K562 (cell line): ENCODE results near the gene C6orf47. TPM values are rescaled to one million over a fixed set of nuclear protein-coding genes. Genes with fewer than 3 reads are reported as not detected.

ENCODE experiments used
- CREB3L1 ChIP-seq: fragments of 450-650 bp; IDR thresholded peaks from 2 replicates; pipeline ENCODE4 v1.6.1; 2014; ENCODE audit warnings: low read depth, mild to moderate bottlenecking, moderate library complexity, borderline replicate concordance
- E2F1 ChIP-seq: sonication (generic); formaldehyde crosslinking; IDR thresholded peaks from 2 replicates; pipeline ENCODE4 v1.8.1; 2023; ENCODE audit warnings: mild to moderate bottlenecking, missing genetic modification reagents, moderate library complexity
- ESRRA ChIP-seq: fragments of 450-650 bp; IDR thresholded peaks from 2 replicates; pipeline ENCODE4 v1.6.1; 2014; ENCODE audit warnings: low read depth, mild to moderate bottlenecking, moderate library complexity, borderline replicate concordance
- FOXA1 ChIP-seq: fragments of 450-650 bp; IDR thresholded peaks from 2 replicates; pipeline ENCODE4 v1.6.1; 2016; ENCODE audit warnings: mild to moderate bottlenecking, borderline replicate concordance
- GABPB2 ChIP-seq: fragments of 250-450 bp; sonication (Bioruptor Pico); conservative IDR thresholded peaks from 2 replicates; pipeline ENCODE4 v1.5.1; 2021; ENCODE audit warnings: mild to moderate bottlenecking
- HLTF ChIP-seq: fragments of 450-650 bp; IDR thresholded peaks from 2 replicates; pipeline ENCODE4 v1.6.1; 2016
- MXI1 ChIP-seq: IDR thresholded peaks from 2 replicates; pipeline ENCODE4 v1.6.1; 2011; ENCODE audit warnings: low read depth, mild to moderate bottlenecking, improper control_type of control experiment, low read length
- NCOA1 ChIP-seq: fragments of 450-650 bp; IDR thresholded peaks from 2 replicates; pipeline ENCODE4 v1.6.1; 2016; ENCODE audit warnings: low read depth
- STAT6 ChIP-seq: sonication (generic); formaldehyde crosslinking; IDR thresholded peaks from 2 replicates; pipeline ENCODE4 v1.8.1; 2023; ENCODE audit warnings: mild to moderate bottlenecking, missing genetic modification reagents
- TCFL5 ChIP-seq: fragments of 250-450 bp; sonication (Bioruptor Pico); conservative IDR thresholded peaks from 2 replicates; pipeline ENCODE4 v1.6.1; 2021; ENCODE audit warnings: mild to moderate bottlenecking, moderate library complexity, matching md5 sums
- TEAD4 ChIP-seq, 2 experiments: sonication (generic) in 1 of 2; formaldehyde crosslinking in 1 of 2; IDR thresholded peaks; 2 replicates each; pipeline versions ENCODE4 v1.6.1 to v1.8.0; 2012 to 2022; ENCODE audit warnings: borderline replicate concordance in 1 of 2, inconsistent platforms in 1 of 2, low read length in 1 of 2, mild to moderate bottlenecking in 1 of 2, missing genetic modification reagents in 1 of 2
- XRCC4 ChIP-seq: IDR thresholded peaks from one replicate; pipeline ENCODE4 v1.6.1; 2011; ENCODE audit not compliant: insufficient read depth, insufficient read length; ENCODE audit errors: extremely low read depth
- ZBTB2 ChIP-seq: fragments of 450-650 bp; IDR thresholded peaks from 2 replicates; pipeline ENCODE4 v1.6.1; 2016; ENCODE audit warnings: antibody characterized with exemption
- ZFP36 ChIP-seq: fragments of 150-350 bp; IDR thresholded peaks from 2 replicates; pipeline ENCODE4 v1.6.1; 2018; ENCODE audit warnings: low read length, low read depth; ENCODE audit not compliant: partially characterized antibody
- ZNF134 ChIP-seq: fragments of 250-450 bp; sonication (Bioruptor Pico); conservative IDR thresholded peaks from 2 replicates; pipeline ENCODE4 v1.4.0; 2020
- ZNF274 ChIP-seq: IDR thresholded peaks from 2 replicates; pipeline ENCODE4 v1.6.1; 2011; ENCODE audit warnings: low read depth, mild to moderate bottlenecking, low read length, moderate library complexity, borderline replicate concordance
- ZNF277 ChIP-seq: fragments of 250-450 bp; sonication (Bioruptor Pico); IDR thresholded peaks from 2 replicates; pipeline ENCODE4 v1.8.0; 2022; ENCODE audit warnings: inconsistent platforms, mild to moderate bottlenecking, moderate library complexity, borderline replicate concordance
- ZNF766 ChIP-seq: fragments of 200-800 bp; sonication (Bioruptor generic); conservative IDR thresholded peaks from 2 replicates; pipeline ENCODE4 v1.6.1; 2016; ENCODE audit warnings: missing genetic modification characterization, missing compliant biosample characterization
- ZNF830 ChIP-seq: fragments of 250-450 bp; sonication (Bioruptor Pico); IDR thresholded peaks from 2 replicates; pipeline ENCODE4 v1.5.0; 2021; ENCODE audit warnings: mild to moderate bottlenecking
- polyA plus RNA-seq, 8 experiments: library from polyadenylated mRNA; depleted of rRNA in 4 of 8; stranded (reverse) in 5 of 8; unstranded in 3 of 8; fragments of >200 nt; fragmentation: Nextera tagmentation in 2 of 8; fragmentation: Illumina TruSeq in 1 of 8; extraction: Ambion mirVana in 2 of 8; extraction: Trizol in 1 of 8; gene quantifications; 2 replicates each; pipeline versions ENCODE4 v1.2.1 to v1.2.3, GENCODE V29; 2011 to 2014; ENCODE audit warnings: inconsistent platforms in 1 of 8, missing spikeins in 1 of 8
- total RNA-seq, 7 experiments: library from RNA; depleted of rRNA in 6 of 7; stranded (reverse); fragments of >200 nt in 6 of 7; fragmentation: Illumina TruSeq in 2 of 7; extraction: Trizol in 2 of 7; gene quantifications; 2 replicates each; pipeline versions ENCODE4 v1.2.1 to v1.2.3, GENCODE V29; 2011 to 2021; ENCODE audit warnings: low replicate concordance in 1 of 7

C6orf47 gene
- total and polyA plus RNA-seq, 9 of the 15 experiments (the other 6 are each of a cell fraction or from before 2014, with no cell fraction given), result 0.14 to 43.8 (median 27.0) TPM

- no peak for TF ChIP-seq CREB3L1
- TF ChIP-seq FOXA1, result no peak
- TF ChIP-seq ZNF134, result no peak
- no peak for TF ChIP-seq ZNF277 (CRISPR knock-in tag)
- no peak for TF ChIP-seq ZBTB2
- no peak for TF ChIP-seq TEAD4 (IDR thresholded peaks at IDR 0.05; ENCODE audit: low read length)
- TF ChIP-seq TEAD4 (CRISPR knock-in tag; IDR thresholded peaks at IDR 0.05; ENCODE audit: borderline replicate concordance), result no peak
- peak; percentile 87; the same call in 1 of the 2 replicates for TF ChIP-seq ZNF830 (CRISPR knock-in tag)
- no peak for TF ChIP-seq XRCC4
- TF ChIP-seq HLTF, result peak; percentile 51; the same call in 1 of the 2 replicates
- TF ChIP-seq MXI1, result 0 out of 2 replicates have a peak, but pooled peaks have one; percentile 40
- TF ChIP-seq GABPB2 (CRISPR knock-in tag), result no peak
- TF ChIP-seq ZFP36, result no peak
- TF ChIP-seq TCFL5 (CRISPR knock-in tag), result no peak
- TF ChIP-seq ZNF766, result no peak
- TF ChIP-seq STAT6 (CRISPR knock-in tag), result no peak
- no peak for TF ChIP-seq NCOA1
- no peak for TF ChIP-seq ESRRA
- TF ChIP-seq E2F1 (CRISPR knock-in tag), result peak; percentile 11; the same call in 1 of the 2 replicates
- no peak for TF ChIP-seq ZNF274
These were observed 2.8 kb upstream of the C6orf47 start (continued) for GRCh38 chr6:31663126-31663960.
